SK-N-SH (cell line): ENCODE measurements around the gene NUMBL. TPM values are rescaled to one million over a fixed set of nuclear protein-coding genes. Genes with fewer than 3 reads are reported as not detected.

Experiments
- CTCF ChIA-PET: fragments of 300-600, 350-600 bp; formaldehyde crosslinking; extraction: SDS; loops from one replicate; lab custom pipeline; 2021; lab: Yijun Ruan, JAX
- POLR2A ChIA-PET: fragments of 350-600 bp; sonication (Branson Sonifier 250); formaldehyde crosslinking; extraction: SDS; loops from one replicate; lab custom pipeline; 2020; ENCODE audit warnings: antibody characterized with exemption, inconsistent platforms; lab: Yijun Ruan, JAX
- DNase-seq: peaks from one replicate; pipeline ENCODE4 v3.0.0; 2012
- H2AFZ ChIP-seq: fragments of 200-600 bp; sonication (generic); 2 replicates; pipeline ENCODE4 v1.8.1; 2016; ENCODE audit warnings: antibody characterized with exemption, mild to moderate bottlenecking, low read depth
- H3F3A ChIP-seq: fragments of 200-600 bp; sonication (generic); replicated peaks from 2 replicates; pipeline ENCODE3; 2016; ENCODE audit warnings: antibody characterized with exemption, mild to moderate bottlenecking; ENCODE audit not compliant: insufficient read depth
- H3K27ac ChIP-seq, 2 experiments: fragments of 200-500 bp in 1 of 2; fragments of 200-600 bp in 1 of 2; sonication (Bioruptor generic) in 1 of 2; sonication (generic), shearing (Covaris generic) in 1 of 2; 2 replicates each; pipeline versions ENCODE4 v1.5.1 to v1.6.1; 2014 to 2016; ENCODE audit warnings: low read depth in 2 of 2, inconsistent platforms in 1 of 2, low read length in 1 of 2, mild to moderate bottlenecking in 1 of 2, mixed read lengths in 1 of 2
- H3K27me3 ChIP-seq: fragments of 200-600 bp; sonication (generic), shearing (Covaris generic); 2 replicates; pipeline ENCODE4 v1.6.1; 2016; ENCODE audit warnings: mixed run types; ENCODE audit not compliant: insufficient read depth
- H3K36me3 ChIP-seq, 2 experiments: fragments of 200-500 bp in 1 of 2; fragments of 200-600 bp in 1 of 2; sonication (Bioruptor generic) in 1 of 2; sonication (generic) in 1 of 2; replicated peaks in 1 of 2; 2 replicates each; pipeline versions ENCODE3 to v1.5.1; 2014 to 2016; ENCODE audit warnings: low read length in 1 of 2, mild to moderate bottlenecking in 1 of 2; ENCODE audit not compliant: insufficient read depth in 2 of 2, control insufficient read depth in 1 of 2
- H3K4me1 ChIP-seq, 2 experiments: fragments of 200-500 bp in 1 of 2; fragments of 200-600 bp in 1 of 2; sonication (Bioruptor generic) in 1 of 2; sonication (generic), shearing (Covaris generic) in 1 of 2; 2 replicates each; pipeline versions ENCODE4 v1.5.1 to v1.6.1; 2014 to 2016; ENCODE audit warnings: low read depth in 1 of 2, low read length in 1 of 2, mixed run types in 1 of 2; ENCODE audit not compliant: insufficient read depth in 2 of 2, control insufficient read depth in 1 of 2
- H3K4me2 ChIP-seq: fragments of 200-600 bp; sonication (generic), shearing (Covaris generic); 2 replicates; pipeline ENCODE4 v1.6.1; 2017; ENCODE audit warnings: mixed run types
- H3K4me3 ChIP-seq, 2 experiments: fragments of 200-500 bp in 1 of 2; fragments of 200-600 bp in 1 of 2; sonication (Bioruptor generic) in 1 of 2; sonication (generic), shearing (Covaris generic) in 1 of 2; 2 replicates each; pipeline versions ENCODE4 v1.5.1 to v1.8.1; 2014 to 2016; ENCODE audit warnings: low read depth in 2 of 2, inconsistent platforms in 1 of 2, low read length in 1 of 2, mild to moderate bottlenecking in 1 of 2, mixed read lengths in 1 of 2, moderate library complexity in 1 of 2
- H3K79me2 ChIP-seq: fragments of 200-600 bp; sonication (generic); 2 replicates; pipeline ENCODE4 v1.8.1; 2017; ENCODE audit warnings: mild to moderate bottlenecking; ENCODE audit not compliant: insufficient read depth
- H3K9ac ChIP-seq: fragments of 200-600 bp; sonication (generic); 2 replicates; pipeline ENCODE4 v1.6.1; 2017; ENCODE audit warnings: mixed run types
- H3K9me2 ChIP-seq: fragments of 200-600 bp; sonication (generic); 2 replicates; pipeline ENCODE4 v1.6.1; 2017; ENCODE audit warnings: mixed run types
- H3K9me3 ChIP-seq: fragments of 200-600 bp; sonication (generic); 2 replicates; pipeline ENCODE4 v1.6.1; 2017; ENCODE audit warnings: mixed run types, mild to moderate bottlenecking, moderate library complexity
- H4K20me1 ChIP-seq: fragments of 200-600 bp; sonication (generic); 2 replicates; pipeline ENCODE4 v1.6.1; 2017; ENCODE audit warnings: mild to moderate bottlenecking, mixed run types; ENCODE audit not compliant: insufficient read depth
- GABPA ChIP-seq: IDR thresholded peaks from 2 replicates; pipeline ENCODE4 v1.4.0; 2012; ENCODE audit warnings: low read depth, mild to moderate bottlenecking
- MEF2A ChIP-seq: IDR thresholded peaks from 2 replicates; pipeline ENCODE4 v1.4.0; 2012; ENCODE audit warnings: low read depth, borderline replicate concordance
- RAD21 ChIP-seq: IDR thresholded peaks from 2 replicates; pipeline ENCODE4 v1.6.1; 2012; ENCODE audit warnings: mild to moderate bottlenecking, low read length
- TAF1 ChIP-seq: IDR thresholded peaks from 2 replicates; pipeline ENCODE4 v1.6.1; 2012; ENCODE audit warnings: low read depth, mild to moderate bottlenecking, low read length, moderate library complexity, borderline replicate concordance
- TEAD4 ChIP-seq: IDR thresholded peaks from 2 replicates; pipeline ENCODE4 v1.4.0; 2012; ENCODE audit warnings: mild to moderate bottlenecking, borderline replicate concordance; ENCODE audit not compliant: insufficient read depth
- WGBS: methylation state at CpG from one replicate; pipeline ENCODE4 v1.1.6; 2017; ENCODE audit warnings: low lambda C conversion rate; 5-methylcytosine and 5-hydroxymethylcytosine counted together
- polyA plus RNA-seq, 3 experiments: library from polyadenylated mRNA; depleted of rRNA; stranded (reverse); fragments of >200 nt; gene quantifications; 2 replicates each; pipeline ENCODE4 v1.2.3, GENCODE V29; 2012
- TF ChIP-seq, protein P1 (sequence below): IDR thresholded peaks from 2 replicates; pipeline ENCODE4 v1.6.1; 2012; ENCODE audit warnings: mild to moderate bottlenecking, low read depth, low read length, moderate library complexity
- TF ChIP-seq, protein P2 (sequence below): IDR thresholded peaks from 2 replicates; pipeline ENCODE4 v1.4.0; 2012; ENCODE audit warnings: low read depth, borderline replicate concordance

Gene NUMBL
- polyA plus RNA-seq, 1 of the 3 experiments (the other 2 are of a cell fraction): 54.6 TPM

DNA sequence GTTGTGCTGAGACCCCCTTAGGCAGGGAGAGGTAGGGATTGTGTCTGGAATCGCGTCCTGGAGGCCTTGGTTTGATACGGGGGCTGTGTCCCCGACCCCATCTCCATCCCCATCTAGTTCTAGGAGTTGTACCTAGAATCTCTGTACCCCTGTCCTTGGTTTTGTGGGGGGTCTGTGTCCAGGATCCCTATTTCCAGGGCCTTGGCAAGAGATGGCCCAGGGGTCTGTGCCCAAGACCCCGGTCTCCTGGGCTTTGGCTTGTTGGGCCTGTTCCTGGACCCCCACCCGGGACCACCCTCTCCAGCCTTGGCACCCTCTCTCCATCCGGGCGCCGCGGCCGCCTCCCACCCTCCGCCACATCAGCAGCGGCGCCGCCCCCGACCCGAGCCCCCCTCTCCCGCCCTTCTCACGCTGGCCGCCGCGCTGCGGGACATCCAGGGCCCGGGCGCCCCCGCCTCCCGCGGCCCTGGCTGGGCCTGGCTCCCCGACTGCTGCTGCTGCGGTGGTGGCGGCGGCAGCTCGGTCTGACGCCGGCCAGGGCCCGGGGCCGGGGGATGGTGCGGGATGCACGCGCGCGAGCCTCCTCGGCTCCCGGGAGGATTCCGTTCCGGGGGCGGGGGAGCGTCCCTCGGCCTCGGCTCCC is at the start of gene NUMBL (continued):
- TF ChIP-seq, protein P1, sequence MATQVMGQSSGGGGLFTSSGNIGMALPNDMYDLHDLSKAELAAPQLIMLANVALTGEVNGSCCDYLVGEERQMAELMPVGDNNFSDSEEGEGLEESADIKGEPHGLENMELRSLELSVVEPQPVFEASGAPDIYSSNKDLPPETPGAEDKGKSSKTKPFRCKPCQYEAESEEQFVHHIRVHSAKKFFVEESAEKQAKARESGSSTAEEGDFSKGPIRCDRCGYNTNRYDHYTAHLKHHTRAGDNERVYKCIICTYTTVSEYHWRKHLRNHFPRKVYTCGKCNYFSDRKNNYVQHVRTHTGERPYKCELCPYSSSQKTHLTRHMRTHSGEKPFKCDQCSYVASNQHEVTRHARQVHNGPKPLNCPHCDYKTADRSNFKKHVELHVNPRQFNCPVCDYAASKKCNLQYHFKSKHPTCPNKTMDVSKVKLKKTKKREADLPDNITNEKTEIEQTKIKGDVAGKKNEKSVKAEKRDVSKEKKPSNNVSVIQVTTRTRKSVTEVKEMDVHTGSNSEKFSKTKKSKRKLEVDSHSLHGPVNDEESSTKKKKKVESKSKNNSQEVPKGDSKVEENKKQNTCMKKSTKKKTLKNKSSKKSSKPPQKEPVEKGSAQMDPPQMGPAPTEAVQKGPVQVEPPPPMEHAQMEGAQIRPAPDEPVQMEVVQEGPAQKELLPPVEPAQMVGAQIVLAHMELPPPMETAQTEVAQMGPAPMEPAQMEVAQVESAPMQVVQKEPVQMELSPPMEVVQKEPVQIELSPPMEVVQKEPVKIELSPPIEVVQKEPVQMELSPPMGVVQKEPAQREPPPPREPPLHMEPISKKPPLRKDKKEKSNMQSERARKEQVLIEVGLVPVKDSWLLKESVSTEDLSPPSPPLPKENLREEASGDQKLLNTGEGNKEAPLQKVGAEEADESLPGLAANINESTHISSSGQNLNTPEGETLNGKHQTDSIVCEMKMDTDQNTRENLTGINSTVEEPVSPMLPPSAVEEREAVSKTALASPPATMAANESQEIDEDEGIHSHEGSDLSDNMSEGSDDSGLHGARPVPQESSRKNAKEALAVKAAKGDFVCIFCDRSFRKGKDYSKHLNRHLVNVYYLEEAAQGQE: no peak
- TF ChIP-seq, protein P2, sequence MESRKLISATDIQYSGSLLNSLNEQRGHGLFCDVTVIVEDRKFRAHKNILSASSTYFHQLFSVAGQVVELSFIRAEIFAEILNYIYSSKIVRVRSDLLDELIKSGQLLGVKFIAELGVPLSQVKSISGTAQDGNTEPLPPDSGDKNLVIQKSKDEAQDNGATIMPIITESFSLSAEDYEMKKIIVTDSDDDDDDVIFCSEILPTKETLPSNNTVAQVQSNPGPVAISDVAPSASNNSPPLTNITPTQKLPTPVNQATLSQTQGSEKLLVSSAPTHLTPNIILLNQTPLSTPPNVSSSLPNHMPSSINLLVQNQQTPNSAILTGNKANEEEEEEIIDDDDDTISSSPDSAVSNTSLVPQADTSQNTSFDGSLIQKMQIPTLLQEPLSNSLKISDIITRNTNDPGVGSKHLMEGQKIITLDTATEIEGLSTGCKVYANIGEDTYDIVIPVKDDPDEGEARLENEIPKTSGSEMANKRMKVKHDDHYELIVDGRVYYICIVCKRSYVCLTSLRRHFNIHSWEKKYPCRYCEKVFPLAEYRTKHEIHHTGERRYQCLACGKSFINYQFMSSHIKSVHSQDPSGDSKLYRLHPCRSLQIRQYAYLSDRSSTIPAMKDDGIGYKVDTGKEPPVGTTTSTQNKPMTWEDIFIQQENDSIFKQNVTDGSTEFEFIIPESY: no peak
- TF ChIP-seq RAD21: no peak
- TF ChIP-seq TAF1: peak; percentile 35; the same call in 1 of the 2 replicates
- no peak for TF ChIP-seq TEAD4
- TF ChIP-seq MEF2A: no peak

DNA sequence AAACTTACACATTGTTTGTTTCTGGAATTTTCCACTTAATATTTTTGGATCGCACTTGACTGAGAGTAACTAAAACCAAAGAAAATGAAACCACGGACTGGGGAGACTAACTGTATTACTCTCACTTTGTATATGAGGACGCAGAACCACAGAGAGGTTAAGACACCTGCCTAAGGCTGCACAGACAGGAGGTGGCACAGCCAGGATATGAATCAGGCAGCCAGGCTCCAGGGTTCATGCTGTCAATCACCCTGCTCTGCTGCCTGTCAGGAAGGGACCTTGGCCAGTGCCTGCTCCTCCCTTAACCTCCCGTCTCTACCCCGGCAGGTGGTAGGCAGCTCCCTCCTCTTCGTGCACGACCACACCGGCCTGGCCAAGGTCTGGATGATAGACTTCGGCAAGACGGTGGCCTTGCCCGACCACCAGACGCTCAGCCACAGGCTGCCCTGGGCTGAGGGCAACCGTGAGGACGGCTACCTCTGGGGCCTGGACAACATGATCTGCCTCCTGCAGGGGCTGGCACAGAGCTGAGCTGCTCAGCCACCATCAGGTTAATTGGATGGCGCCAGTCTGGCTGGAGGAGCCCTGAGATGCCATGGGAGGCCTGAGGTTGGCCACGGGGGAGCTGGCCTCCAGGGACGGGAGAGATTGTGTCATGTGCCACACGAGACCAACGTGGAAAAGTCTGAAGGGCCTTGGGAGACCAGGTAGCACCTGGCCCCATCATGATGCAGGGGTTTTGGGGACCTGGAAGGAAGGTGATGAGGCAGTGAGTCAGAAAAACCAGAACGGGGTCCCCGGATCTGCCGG is 48.8 kb upstream of the NUMBL start:
- H3K9me2 ChIP-seq: no peaks in the 10 kb centered on the region
- no peaks in the 10 kb centered on the region for H3F3A ChIP-seq
- no peaks in the 10 kb centered on the region for H3K27me3 ChIP-seq
- no peaks in the 10 kb centered on the region for H3K4me1 ChIP-seq
- ChIA-PET CTCF (no interaction called here), POLR2A (no interaction called here)
- H3K27ac ChIP-seq: no peak overlapping the region
- 86% methylated on average over 17 of the region's 22 CpGs for WGBS
- H3K9ac ChIP-seq: no peak overlapping the region
- no peak overlapping the region for H2AFZ ChIP-seq
- no peaks in the 10 kb centered on the region for H4K20me1 ChIP-seq
- H3K9me3 ChIP-seq: no peaks in the 10 kb centered on the region
- DNase-seq: no peak
- peaks cover 10 to 11% of the 10 kb centered on the region in 2 experiments for H3K36me3 ChIP-seq
- no peak overlapping the region for H3K4me3 ChIP-seq
- no peak overlapping the region for H3K4me2 ChIP-seq
- no peak for TF ChIP-seq GABPA
- TF ChIP-seq, all 33 proteins: peak for 0
- H3K79me2 ChIP-seq: no peaks in the 10 kb centered on the region
